Occipital lobe (tissue), 2 donors: Measurements from ENCODE around the gene STUB1. TPM values are rescaled to one million over a fixed set of nuclear protein-coding genes. Genes with fewer than 3 reads are reported as not detected.
"Not testable (repeated sequence)": the region's sequence is repeated elsewhere in the genome, so short reads cannot be mapped to it uniquely, and the experiment has no call there.

Experiments used
- DNase-seq: peaks from one replicate; lab custom pipeline; 2025; lab: John Stamatoyannopoulos, UW
- total RNA-seq: library from RNA; depleted of rRNA; stranded (reverse); fragments of >200 nt; gene quantifications from one replicate; pipeline ENCODE4 v1.2.3, GENCODE V29; 2014

Gene STUB1
- total RNA-seq, 1 donor from 2014 or later = 49.9 TPM

DNA sequence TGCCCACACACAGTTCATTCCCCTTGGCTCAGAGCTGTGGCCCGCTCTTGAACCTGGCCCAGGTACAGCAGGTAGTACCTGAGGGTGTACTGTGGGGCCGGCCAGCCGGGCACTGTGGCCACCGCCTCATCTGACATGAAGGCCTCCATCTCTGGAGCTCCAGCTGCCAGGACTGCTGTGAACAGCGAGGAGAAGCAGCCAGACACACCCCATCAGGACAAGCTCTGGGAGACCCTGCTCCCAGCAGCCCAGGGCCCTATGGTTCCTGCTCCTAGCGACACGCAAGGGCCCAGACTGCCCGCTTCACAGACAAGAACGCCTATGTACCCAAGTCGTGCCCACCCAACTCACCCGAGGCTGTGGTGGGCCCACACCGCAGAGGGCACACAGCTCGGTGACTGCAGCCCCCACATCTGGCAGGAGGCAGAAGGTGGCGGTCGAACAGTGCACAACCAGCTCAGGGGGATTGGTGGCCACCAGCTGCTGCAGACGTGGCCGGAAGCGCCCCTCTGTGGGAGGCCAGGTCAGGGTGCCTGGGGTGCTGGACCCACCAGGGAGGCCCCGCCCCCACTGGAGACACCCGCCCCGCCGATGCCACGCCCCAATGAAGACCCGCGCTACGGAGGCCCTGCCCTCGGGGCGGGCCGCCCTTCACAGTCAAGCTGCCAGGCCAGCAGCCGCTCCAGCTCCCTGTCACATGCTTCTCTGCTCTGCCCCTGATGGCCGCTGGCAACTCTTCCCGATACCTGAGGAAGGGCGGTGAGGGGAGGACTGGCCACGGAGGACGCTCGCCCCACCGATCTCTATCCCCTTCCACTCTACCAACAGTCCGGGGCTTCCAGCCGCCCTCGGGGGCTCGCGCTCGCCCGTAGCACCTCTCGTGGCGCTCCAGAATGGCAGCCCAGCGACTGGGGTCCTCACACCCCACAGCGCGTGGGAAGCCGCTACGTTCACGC is 1.1 kb upstream of the STUB1 start:
- peak; percentile 38 for DNase-seq

DNA sequence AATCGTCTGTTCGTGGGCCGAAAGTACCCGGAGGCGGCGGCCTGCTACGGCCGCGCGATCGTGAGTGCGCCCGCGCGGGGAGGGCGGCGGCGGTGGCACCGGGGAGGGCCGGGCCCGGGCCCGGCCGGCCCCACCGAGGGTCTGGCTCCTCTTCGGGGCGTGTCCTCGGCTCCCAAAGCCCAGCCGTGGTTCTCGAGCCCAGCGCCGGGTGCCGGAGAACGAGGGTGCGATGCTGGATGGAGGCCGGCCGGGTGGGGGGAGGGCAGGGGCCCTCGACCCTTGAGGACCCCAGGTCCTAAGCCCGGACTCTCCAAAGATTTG is 375 bp downstream of the STUB1 start:
- no peak for DNase-seq

DNA sequence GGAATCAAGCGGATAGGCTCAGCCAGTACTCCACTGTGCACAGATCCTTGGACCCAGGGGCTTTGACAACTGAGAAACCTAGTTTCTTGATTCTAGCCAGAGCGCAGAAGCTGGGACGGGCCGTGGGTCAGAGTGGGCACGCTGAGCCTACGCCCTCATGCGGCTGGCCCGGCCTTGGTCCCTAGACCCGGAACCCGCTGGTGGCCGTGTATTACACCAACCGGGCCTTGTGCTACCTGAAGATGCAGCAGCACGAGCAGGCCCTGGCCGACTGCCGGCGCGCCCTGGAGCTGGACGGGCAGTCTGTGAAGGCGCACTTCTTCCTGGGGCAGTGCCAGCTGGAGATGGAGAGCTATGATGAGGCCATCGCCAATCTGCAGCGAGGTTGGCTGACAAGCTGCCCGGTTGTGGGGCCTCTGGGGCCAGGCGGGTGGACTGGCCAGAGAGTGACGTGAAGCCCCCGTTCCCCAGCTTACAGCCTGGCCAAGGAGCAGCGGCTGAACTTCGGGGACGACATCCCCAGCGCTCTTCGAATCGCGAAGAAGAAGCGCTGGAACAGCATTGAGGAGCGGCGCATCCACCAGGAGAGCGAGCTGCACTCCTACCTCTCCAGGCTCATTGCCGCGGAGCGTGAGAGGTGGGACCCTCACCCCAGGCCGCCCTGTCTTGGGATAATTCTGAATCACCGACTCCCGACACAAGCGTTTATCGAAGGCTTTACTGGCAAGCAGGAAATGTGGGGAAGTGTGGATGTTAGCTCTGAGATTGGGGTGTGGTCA is 946 bp downstream of the STUB1 start:
- no peak for DNase-seq

DNA sequence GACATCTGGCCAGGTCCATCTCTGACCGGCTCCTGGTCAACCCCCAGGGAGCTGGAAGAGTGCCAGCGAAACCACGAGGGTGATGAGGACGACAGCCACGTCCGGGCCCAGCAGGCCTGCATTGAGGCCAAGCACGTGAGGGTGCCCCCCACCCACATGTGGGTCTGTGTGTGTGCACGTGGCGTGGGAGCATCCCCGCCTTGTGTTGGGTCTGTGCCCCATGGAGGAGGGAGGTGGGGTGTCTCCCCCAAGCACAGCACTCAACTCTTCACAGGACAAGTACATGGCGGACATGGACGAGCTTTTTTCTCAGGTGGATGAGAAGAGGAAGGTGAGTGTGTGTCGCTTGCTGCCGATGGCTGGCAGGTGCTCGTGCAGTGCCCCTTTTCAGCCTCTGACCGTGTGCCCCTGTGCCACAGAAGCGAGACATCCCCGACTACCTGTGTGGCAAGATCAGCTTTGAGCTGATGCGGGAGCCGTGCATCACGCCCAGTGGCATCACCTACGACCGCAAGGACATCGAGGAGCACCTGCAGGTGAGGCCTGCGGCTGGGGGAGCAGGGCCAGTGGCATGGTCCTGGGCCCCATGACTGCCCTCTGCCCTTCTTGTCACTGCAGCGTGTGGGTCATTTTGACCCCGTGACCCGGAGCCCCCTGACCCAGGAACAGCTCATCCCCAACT is 1.7 kb downstream of the STUB1 start:
- DNase-seq = no peak

DNA sequence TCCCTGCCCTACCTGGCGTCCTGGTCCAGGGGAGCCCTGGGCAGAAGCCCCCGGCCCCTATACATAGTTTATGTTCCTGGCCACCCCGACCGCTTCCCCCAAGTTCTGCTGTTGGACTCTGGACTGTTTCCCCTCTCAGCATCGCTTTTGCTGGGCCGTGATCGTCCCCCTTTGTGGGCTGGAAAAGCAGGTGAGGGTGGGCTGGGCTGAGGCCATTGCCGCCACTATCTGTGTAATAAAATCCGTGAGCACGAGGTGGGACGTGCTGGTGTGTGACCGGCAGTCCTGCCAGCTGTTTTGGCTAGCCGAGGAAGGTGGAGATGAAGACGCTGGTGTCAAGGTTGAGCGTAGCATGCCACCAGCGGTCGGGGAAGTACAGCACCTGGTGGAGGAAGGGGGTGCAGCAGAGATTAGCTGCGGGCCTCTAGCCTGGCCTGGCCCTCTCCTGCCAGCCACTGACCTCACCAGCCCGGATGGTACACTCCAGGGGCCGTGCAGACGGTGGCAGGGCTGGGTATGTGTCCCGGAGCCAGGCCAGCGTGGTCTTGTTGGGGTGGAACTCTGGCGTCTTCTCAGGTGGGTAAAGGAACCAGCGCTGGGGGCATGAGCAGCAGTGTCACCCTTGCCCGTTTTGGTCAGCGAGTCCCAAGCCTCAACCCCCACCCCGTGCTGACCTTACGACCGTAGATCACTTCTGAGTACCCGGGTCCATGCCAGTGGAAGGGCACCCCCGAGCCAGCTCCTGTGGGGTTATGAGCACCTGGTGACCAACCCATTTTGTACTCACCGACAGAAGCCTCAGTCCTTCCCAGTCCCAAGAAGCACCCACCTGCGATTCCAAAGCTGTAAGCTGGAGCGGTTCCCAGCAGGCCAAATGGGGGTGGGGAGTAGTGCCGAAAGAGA is 2.5 kb downstream of the STUB1 start:
- no peak for DNase-seq

DNA sequence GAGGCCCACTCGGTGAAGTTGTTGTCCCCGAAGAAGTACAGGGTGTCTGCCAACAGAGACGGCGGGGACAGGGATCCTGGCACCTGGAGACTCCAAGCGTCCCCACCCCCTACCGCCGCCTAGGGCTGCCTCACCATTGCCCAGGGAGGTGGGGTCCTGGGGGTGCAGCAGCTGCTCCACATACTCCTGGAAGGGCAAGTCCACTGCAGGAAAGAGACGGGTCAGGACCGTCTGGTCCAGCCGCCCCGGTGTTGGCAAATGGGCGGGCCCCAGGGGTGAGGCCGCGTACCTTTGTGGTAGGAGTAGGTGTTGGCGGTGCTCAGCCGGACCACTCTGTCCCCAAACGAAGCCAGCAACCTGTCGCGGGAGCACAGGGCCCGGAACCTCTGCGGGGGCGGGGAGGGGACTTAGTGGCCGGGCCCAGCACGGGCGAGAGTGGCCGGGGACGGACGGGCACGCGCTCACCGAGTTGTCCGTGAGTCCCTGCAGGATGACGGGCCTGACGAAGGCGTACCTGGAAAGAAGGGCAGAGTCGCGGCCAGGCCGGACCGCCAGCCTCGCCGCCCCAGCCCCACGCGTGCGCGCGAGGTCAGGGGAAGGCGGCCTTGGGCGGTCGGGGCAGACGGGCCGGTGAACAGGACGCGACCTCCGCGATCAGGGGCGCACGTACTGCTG is 3.3 kb downstream of the STUB1 start:
- DNase-seq = no peak

DNA sequence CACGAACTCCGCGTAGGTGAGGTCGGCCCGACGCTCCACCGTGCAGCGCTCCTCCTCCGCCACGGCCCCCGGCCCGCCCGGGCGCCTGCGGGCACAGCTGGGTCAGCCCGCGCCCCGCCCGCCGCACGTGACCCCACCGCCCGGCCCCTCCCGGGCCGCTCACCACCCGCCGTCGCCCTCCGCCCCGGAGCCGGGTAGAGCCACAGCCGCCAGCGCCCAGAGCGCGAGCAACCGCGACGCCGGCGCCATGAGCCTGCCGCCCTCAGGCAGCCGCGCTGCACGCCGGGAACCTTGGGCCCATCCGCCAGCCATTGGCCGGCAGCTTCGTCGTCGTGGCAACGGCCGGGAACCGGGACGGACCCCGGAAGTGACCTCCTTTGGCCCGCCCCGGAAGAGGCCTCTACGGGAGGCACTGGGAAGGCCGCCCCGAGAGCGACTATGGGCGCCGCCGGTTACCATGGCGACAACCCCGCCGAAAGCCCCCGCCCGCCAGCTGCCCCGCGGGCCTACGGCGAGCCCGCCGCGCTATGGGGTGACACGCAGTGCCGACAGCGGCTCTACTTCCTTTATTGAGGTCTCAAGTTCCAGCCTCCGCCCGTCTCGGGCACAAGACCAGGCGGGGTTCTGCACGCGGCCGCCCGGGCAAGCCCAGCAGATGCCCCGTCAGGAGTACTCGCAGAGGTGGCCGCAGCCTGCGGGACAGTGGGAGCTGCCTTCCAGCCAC is 4.0 kb downstream of the STUB1 start, which contains the start of gene JMJD8:
JMJD8 (minus strand) TSS at position 264 of the 724 bp plus-strand sequence; CDS start at position 249, 15 bp downstream.
- DNase-seq = peak; percentile 96

DNA sequence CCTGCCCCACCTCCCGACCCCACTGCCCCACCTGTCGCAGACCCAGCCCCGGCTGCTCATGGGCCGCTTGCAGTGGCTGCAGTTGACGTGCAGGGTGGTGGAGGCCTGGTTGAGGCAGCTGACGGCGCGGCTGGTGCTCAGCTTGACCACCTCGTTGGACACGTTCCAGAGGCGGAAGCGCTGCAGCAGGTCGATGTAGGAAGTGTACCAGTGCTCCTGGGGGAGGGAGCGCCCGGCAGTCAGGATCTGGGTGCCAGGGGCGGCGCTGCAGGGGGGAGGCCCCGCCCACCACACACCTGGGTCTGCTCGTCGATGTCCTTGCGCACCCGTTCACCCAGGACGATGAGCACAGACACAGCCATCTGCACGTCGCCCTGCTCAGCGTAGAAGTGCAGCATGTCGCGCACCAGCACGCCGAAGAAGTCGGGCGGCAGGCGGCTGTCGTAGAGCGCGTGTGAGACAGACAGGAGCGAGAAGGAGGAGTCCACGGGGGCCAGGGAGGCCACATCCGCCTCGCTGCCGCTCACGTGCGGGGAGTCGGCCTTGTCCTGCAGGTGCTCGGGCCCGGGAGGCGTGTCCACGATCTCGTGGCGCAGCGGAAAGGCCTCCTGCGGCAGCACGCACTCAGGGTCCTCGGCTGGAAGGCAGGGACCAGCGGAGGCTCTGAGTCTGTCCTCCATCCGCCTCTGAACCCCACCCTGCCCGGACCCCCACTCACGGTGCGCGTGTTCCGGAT is 4.9 kb downstream of the STUB1 start:
- no peak for DNase-seq

DNA sequence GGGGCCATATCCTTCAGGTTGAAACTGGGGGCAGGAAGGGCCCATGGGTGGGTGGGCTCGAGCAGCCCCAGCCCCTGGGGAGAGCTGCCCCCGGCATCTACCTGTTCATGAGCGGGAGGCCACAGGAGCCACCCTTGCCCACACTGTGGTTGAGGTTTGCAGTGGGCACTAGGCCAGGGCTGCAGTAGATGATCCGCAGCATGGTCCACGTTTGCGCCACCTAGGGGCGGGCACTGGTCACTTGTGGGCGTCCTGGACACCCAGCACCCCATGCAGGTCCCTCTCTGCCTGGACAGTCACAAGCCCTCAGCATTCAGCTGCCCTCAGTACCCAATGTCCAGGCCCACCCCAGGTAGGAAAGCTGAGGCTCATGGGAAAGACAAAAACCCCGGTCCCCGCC is 5.8 kb downstream of the STUB1 start:
- no peak for DNase-seq

DNA sequence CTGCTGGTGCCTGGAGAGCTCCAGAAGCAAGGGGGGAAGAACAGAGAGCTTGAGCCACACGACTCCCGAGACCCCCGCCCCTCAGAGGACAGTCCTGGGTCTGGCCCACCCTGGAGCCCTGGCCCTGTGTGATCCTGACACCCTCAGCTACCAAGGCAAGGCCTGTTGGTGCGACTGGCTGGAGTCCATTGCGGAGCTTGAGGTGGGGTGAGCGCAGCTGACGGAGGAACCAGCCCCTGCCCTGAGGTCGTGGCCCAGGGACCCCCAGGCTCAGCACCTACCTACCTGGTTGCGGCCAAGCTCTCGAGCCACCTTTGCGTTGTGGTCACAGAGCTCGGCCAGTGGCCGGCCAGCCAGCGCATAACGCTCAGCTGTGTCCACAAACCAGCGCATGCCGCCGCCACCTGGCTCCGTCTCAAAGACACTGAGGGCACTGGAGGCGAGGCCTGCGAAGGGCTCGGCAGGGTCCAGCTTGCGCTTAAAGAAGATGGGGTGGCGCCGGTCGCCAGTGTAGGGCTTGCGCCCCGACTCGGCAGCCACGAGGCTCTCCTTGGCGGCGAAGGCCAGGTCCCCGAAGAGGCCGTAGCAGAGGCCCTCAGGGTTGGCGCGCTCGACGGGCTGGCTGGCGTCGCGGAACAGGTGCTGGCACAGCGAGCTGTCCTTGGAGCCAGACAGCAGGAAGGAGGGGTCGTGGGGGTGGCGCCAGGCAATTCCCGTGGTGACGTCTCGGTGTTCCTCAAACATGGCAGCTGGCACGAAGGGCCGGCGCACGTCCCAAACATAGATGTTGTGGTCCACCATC is 6.5 kb downstream of the STUB1 start:
- no peak for DNase-seq

DNA sequence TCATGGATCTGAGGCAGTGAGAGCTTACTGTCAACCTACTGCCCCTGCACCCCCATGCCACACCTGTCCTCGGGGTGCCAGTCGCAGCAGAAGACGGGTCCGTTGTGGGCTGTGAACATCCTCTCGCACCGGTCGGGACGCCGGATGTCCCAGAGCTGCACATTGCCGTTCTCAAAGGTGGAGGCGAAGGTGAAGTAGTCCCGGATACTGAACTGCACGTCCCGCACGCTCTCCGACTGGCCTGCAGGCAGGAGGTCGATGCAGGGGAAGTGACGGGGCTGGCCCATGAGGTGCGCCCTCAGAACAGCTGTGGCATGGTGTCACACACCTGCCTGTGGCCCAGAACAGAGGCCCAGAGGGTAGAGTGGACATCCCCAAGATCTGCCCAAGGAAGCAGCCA is 7.3 kb downstream of the STUB1 start:
- DNase-seq = no peak

DNA sequence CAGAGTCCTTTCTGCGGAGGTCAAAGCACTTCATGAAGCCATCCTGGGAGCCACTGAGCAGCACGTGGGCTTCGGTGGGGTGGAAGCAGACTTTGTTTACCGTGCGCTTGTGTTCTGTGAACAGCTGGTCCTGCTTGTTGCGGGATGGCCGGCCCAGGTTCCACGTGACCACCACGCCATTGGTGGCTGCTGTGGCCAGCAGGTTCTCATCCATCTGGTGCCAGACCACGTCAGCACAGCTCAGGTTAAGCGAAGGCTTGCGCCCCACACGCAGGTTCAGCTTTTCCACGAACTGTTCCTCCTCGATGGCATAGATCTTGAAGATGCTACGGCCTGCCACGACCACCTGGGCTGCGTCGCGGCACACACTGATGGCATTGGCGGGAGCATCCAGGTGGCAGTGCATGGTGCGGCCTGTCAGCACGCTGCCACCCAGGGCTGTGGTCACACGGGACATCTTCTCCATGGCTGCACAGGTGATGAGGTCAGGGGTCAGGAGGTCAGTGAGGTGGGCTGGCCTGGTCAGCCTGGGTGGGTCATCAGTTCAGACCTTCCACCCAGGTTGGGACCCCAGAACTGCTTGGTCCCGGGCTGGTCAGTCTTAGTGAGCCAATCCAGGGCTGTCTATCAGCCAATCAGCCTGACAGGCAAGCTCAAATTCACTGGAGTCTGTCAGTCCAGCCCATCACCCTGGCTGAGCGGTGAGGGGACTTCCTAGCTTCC is 9.1 kb downstream of the STUB1 start:
- DNase-seq = no peak

DNA sequence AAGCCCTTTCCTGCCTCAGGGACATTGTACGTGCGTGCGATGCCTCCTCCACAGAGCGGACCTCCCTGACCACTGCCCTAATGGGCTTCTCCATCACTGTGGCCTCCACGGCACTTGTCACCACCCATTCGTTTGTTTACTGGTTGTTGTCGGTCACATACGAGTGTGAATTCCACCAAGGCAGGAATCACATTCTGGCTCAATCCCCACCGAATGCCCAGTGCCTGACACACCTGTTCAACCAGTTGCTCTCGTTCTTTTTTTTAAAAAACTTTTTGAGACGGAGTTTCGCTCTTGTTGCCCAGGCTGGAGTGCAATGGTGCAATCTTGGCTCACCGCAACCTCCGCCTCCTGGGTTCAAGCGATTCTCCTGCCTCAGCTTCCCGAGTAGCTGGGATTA is 11.0 kb downstream of the STUB1 start:
- DNase-seq = not testable (repeated sequence)

DNA sequence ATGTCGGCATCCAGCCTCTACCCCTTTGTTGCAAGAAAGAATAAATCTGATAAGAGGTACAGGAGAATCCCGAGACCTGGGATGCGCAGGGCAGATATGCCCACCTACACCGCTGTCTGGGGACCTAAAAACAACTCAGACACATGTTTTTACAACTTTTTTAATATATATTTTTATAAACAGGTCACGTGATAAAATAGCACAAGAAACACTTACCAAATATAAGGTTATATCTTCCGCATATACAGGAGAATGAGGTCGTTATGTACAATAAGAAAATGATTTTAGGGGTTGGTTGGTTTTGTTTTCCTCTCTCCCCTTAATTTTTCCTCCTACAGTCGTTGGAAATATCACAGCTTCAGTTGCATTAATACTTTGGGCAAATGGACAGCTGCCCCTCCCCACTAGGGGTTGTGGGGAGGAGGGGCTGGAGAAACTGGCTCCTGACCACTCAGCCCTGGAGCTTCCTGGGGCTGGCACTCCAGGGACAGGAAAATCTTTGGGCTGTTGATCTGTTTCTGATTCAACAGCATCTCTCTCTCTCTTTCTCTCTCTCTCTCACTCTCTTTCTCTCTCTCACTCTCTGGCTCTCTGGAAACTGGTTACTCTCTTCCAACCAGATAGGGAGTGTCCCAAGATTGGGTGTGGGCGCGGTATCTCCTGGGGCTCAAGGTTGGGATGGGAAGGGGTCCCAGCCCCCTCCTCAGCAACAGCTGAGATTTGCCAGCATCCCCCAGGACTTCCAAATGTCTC is 12.3 kb downstream of the STUB1 start:
- DNase-seq = no peak

DNA sequence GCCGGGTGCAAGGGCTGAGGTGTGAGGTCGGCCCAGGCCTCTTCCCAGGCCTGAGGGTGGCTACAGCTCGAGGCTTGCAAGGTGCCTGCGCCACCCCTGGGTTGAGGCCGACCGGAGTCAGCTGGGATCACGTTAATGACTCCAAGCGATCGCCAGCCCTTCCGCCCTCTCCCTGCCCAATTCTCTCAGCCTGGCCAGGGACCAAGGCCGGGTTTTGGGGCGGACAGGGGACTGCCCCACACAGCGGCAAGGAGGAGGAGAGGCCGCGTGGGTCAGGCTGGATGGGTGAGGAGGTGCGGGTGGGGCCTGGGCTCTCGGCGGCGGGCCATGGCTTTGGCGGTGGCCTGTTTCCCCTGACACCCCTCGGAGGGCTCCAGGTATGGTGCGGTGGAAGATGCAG is 13.2 kb downstream of the STUB1 start:
- no peak for DNase-seq

DNA sequence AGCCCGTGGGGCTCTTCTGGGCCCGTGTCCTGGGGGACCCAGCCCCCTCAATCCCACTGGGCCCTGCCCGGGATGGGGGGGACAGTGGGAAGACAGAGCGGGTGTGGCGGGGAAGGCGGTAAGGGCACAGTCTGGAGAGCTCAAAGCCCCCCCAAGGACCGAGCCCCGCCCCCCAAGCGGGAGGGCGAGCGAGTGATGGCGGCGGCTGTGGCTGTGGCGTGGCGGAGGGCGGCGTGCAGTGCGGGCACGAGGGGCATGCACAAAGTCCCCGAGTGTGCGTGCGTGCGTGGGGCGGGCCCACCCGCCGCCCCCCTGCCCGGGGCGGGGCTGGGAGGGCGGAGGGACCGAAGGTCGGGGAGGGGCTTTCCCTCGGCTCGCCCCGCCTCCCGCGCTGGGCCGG is 13.6 kb downstream of the STUB1 start:
- no peak for DNase-seq
